Neuronal stem cell (in vitro differentiated cells): ENCODE measurements around the gene ITFG1.
A peak's percentile ranks its signal among the peaks of the same experiment; 100 is the strongest.

Source experiments
- DNase-seq: peaks from one replicate; pipeline ENCODE4 v3.0.0-alpha.2; 2013; ENCODE audit warnings: low spot score
- H2AFZ ChIP-seq: one replicate; pipeline ENCODE4 v1.6.1; 2013; ENCODE audit warnings: mild to moderate bottlenecking, low read length, inconsistent platforms
- H2AK5ac ChIP-seq: 2 replicates; pipeline ENCODE4 v1.6.1; 2013; ENCODE audit warnings: low read depth, mild to moderate bottlenecking, inconsistent platforms, low read length, moderate library complexity, mixed read lengths
- H2BK120ac ChIP-seq: 2 replicates; pipeline ENCODE4 v1.6.1; 2013; ENCODE audit warnings: low read depth, mild to moderate bottlenecking, inconsistent platforms, low read length, moderate library complexity, mixed read lengths
- H2BK12ac ChIP-seq: one replicate; pipeline ENCODE4 v1.6.1; 2013; ENCODE audit warnings: low read length, inconsistent platforms
- H2BK15ac ChIP-seq: 2 replicates; pipeline ENCODE4 v1.6.1; 2013; ENCODE audit warnings: mild to moderate bottlenecking, low read length, inconsistent platforms, mixed read lengths
- H2BK5ac ChIP-seq: one replicate; pipeline ENCODE4 v1.6.1; 2013; ENCODE audit warnings: inconsistent platforms, mild to moderate bottlenecking, low read length, moderate library complexity
- H3K14ac ChIP-seq: one replicate; pipeline ENCODE4 v1.6.1; 2013; ENCODE audit warnings: low read length, inconsistent platforms
- H3K18ac ChIP-seq: 2 replicates; pipeline ENCODE4 v1.6.1; 2013; ENCODE audit warnings: low read length, inconsistent platforms
- H3K23ac ChIP-seq: 2 replicates; pipeline ENCODE4 v1.6.1; 2013; ENCODE audit warnings: low read depth, mild to moderate bottlenecking, mixed read lengths, low read length, inconsistent platforms; ENCODE audit not compliant: poor library complexity
- H3K27ac ChIP-seq: replicated peaks from 3 replicates; pipeline ENCODE4 v1.5.1; 2013; ENCODE audit warnings: low read length, inconsistent platforms
- H3K27me3 ChIP-seq, 3 experiments: 2 replicates each; pipeline ENCODE4 v1.6.1; 2013; ENCODE audit warnings: low read length in 3 of 3, mild to moderate bottlenecking in 2 of 3, inconsistent platforms in 1 of 3, low read depth in 1 of 3, mixed read lengths in 1 of 3, moderate library complexity in 1 of 3; ENCODE audit not compliant: control insufficient read depth in 3 of 3, insufficient read depth in 3 of 3
- H3K36me3 ChIP-seq, 2 donors: replicated peaks in 1 of 2; 2 replicates each; pipeline ENCODE4 v1.6.1; 2013; ENCODE audit warnings: low read length in 2 of 2; ENCODE audit not compliant: control insufficient read depth in 2 of 2, insufficient read depth in 2 of 2
- H3K4ac ChIP-seq: 2 replicates; pipeline ENCODE4 v1.6.1; 2013; ENCODE audit warnings: inconsistent platforms, mild to moderate bottlenecking, low read length, moderate library complexity
- H3K4me1 ChIP-seq, 2 donors: 1 replicate in 1 of 2; 2 replicates in 1 of 2; pipeline ENCODE4 v1.6.1; 2013; ENCODE audit warnings: low read length in 2 of 2, low read depth in 1 of 2; ENCODE audit not compliant: control insufficient read depth in 2 of 2, insufficient read depth in 1 of 2
- H3K4me2 ChIP-seq: one replicate; pipeline ENCODE4 v1.6.1; 2013; ENCODE audit warnings: mild to moderate bottlenecking, low read length, inconsistent platforms; ENCODE audit not compliant: insufficient read depth, poor library complexity, severe bottlenecking
- H3K4me3 ChIP-seq, 2 donors: 2 replicates each; pipeline ENCODE4 v1.5.1; 2013; ENCODE audit warnings: low read length in 2 of 2, mild to moderate bottlenecking in 2 of 2, inconsistent platforms in 1 of 2, moderate library complexity in 1 of 2
- H3K79me1 ChIP-seq: one replicate; pipeline ENCODE4 v1.6.1; 2013; ENCODE audit warnings: low read depth, mild to moderate bottlenecking, inconsistent platforms, low read length, moderate library complexity
- H3K9ac ChIP-seq: one replicate; pipeline ENCODE4 v1.6.1; 2013; ENCODE audit warnings: mild to moderate bottlenecking, low read depth, low read length, inconsistent platforms; ENCODE audit not compliant: poor library complexity
- H3K9me3 ChIP-seq, 2 donors: replicated peaks in 1 of 2; 2 replicates each; pipeline versions ENCODE3 to v1.6.1; 2013; ENCODE audit warnings: low read length in 2 of 2, mild to moderate bottlenecking in 2 of 2, inconsistent platforms in 1 of 2, low read depth in 1 of 2, mixed read lengths in 1 of 2, moderate library complexity in 1 of 2; ENCODE audit not compliant: control insufficient read depth in 2 of 2, insufficient read depth in 1 of 2
- H4K8ac ChIP-seq: one replicate; pipeline ENCODE4 v1.6.1; 2013; ENCODE audit warnings: low read depth, mild to moderate bottlenecking, inconsistent platforms, low read length, moderate library complexity
- H4K91ac ChIP-seq: one replicate; pipeline ENCODE4 v1.6.1; 2013; ENCODE audit warnings: low read length, low read depth, mild to moderate bottlenecking, inconsistent platforms; ENCODE audit not compliant: poor library complexity
- WGBS, 2 donors: extraction: QIAGEN DNeasy Blood & Tissue Kit; methylation state at CpG; one replicate each; pipeline ENCODE4 v1.1.7; 2013; ENCODE audit warnings: missing lambda C conversion rate in 2 of 2, mixed read lengths in 1 of 2; ENCODE audit not compliant: insufficient read length in 2 of 2, insufficient replicate concordance in 1 of 2; ENCODE audit errors: extremely low coverage in 2 of 2; 5-methylcytosine and 5-hydroxymethylcytosine counted together

ITFG1 gene

DNA sequence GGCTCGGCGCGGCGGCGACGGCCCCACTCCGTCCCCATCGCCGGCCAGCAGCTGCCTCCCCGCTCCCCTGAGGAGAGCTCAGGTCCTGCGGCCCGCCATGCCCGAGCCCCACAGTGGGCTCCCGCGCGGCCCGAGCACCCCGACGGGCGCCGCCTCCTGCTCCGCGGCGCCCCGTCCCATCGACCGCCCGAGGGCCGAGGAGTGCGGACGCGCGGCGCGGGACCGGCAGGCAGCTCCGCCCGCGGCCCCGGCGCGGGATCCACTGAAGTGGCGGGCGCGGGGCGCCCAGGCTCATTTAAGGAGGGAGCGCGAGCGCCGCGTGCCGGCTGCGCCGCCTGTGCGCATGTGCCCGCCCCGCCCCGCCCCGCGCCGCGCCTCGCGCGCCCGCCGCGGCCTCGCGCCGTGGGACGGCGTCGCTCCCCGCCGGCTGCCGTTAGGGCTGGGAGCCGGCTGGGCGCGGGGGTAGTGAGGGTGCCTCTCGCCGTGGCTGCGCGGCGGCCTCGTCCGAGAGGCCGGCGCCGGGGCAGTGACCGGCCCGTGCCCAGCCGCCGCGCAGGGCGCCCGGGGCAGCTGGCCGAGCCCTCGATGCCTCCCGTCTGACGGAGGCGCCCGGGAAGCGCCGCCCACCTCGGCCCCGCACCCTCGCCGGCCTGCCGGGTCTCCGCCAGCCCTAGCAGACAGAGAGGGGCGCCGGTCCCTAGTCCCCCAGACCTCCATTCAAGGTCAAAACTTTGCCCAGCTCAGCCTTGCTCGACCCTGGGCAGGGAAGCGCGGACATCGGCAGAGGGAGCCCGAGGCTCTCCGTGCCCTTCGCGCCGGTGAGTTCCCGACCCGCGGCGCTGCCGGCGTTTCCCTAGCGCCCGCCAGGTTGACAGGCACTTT is 316.9 kb downstream of the ITFG1 start, which contains the start of gene NETO2:
Gene NETO2, minus strand, starts transcription at position 269 of the 882 bp plus-strand sequence. CDS start 333 bp downstream, outside the sequence.
- Histone ChIP-seq H3K27me3 (peaks cover 0 to 8% (median 0%) of the 10 kb centered on the region in 3 experiments), H3K36me3 (no peaks in the 10 kb centered on the region), H3K27ac (no peak within 1 kb of the TSS), H3K4ac (no peak within 1 kb of the TSS), H2BK120ac (no peak within 1 kb of the TSS), H3K9me3 (no peaks in the 10 kb centered on the region), H3K9ac (peak within 1 kb of the TSS; percentile 93), H3K4me2 (peak within 1 kb of the TSS; percentile 89), H4K8ac (peak within 1 kb of the TSS; percentile 48), H2BK5ac (peak within 1 kb of the TSS; percentile 57), H2BK15ac (peak within 1 kb of the TSS; percentile 59), H3K23ac (peak within 1 kb of the TSS; percentile 47), H2AK5ac (no peak within 1 kb of the TSS), H2AFZ (peak within 1 kb of the TSS; percentile 94), H2BK12ac (peak within 1 kb of the TSS; percentile 14), H3K4me3 (peak within 1 kb of the TSS; percentile 86 to 89), H3K79me1 (no peaks in the 10 kb centered on the region), H3K4me1 (peaks cover 3 to 18% of the 10 kb centered on the region in 2 donors), H3K14ac (peak within 1 kb of the TSS; percentile 17), H3K18ac (peak within 1 kb of the TSS; percentile 96), H4K91ac (no peak within 1 kb of the TSS)
- DNase-seq, result peak; percentile 52
- WGBS, 2 donors, result no CpG with 5 or more reads among the region's 130 CpGs

DNA sequence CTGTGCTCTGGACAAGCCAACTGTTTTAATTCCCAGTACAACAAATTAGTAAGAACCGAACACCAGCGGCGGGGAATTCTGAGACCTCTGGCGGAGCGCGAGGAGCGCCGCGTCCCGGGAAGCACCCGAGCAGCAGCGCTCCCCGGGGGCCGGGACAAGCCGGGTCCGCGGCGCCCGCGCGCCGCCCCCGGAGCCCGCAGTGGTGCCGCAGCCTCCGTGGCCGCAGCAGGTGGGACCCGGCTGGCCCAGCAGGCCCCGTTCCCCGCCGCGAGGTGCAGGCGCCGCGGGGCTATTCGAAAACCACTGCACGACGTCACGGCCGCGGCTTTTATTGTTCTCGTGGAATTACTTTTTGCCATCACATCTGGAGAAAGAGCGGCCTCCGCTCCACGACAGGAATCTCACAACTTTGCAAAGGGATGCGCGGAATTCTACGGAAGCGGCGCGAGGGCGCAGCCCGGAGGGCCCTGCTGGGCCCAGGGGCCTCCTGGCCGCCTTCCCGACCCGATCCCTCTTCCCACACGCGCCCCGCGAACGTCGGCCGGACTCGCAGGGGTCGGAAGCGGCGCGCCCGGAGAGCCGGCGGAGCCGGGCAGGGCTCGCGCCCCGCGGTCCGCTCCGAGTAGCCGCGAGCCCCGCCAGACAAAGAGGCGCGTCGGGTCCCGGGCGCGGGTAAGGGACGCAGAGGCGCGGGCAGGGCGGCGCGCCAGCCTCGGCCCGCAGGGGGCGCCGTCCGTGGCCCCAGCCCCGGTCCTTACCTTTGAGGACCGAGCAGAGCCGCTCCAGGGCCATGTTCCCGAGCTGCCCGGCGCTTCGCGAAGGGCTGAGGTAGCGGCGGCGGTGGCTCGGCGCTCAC is 317.8 kb downstream of the ITFG1 start:
- peak; percentile 78 for DNase-seq
- Histone ChIP-seq H4K91ac (no peak overlapping the region), H3K14ac (no peak overlapping the region), H3K27me3 (peaks cover 0 to 8% (median 0%) of the 10 kb centered on the region in 3 experiments), H3K4me3 (peak overlapping the region; percentile 86 to 89), H3K79me1 (no peaks in the 10 kb centered on the region), H3K4me1 (peaks cover 3 to 23% of the 10 kb centered on the region in 2 donors), H4K8ac (no peak overlapping the region), H3K9me3 (no peaks in the 10 kb centered on the region), H3K4me2 (peak overlapping the region; percentile 89), H3K18ac (peak overlapping the region; percentile 96), H2BK15ac (peak overlapping the region; percentile 59), H2BK5ac (peak overlapping the region; percentile 57), H2BK12ac (no peak overlapping the region), H3K4ac (no peak overlapping the region), H2BK120ac (no peak overlapping the region), H3K36me3 (no peaks in the 10 kb centered on the region), H2AFZ (peak overlapping the region; percentile 94), H2AK5ac (no peak overlapping the region), H3K27ac (no peak overlapping the region), H3K9ac (peak overlapping the region; percentile 93), H3K23ac (peak overlapping the region; percentile 47)
- WGBS, 2 donors, result no CpG with 5 or more reads among the region's 111 CpGs

- H3K23ac ChIP-seq, result no peak overlapping the region
- peaks cover 0 to 5% of the 10 kb centered on the region in 2 donors for H3K36me3 ChIP-seq
- H3K4ac ChIP-seq, result no peak overlapping the region
- H2AK5ac ChIP-seq, result no peak overlapping the region
- DNase-seq, result peak; percentile 9
- H3K9me3 ChIP-seq, result no peaks in the 10 kb centered on the region
- H3K14ac ChIP-seq, result no peak overlapping the region
- WGBS, 2 donors, result no CpG with 5 or more reads among the region's 8 CpGs
- peak overlapping the region; percentile 89 for H3K4me2 ChIP-seq
- peak overlapping the region; percentile 94 for H2AFZ ChIP-seq
- no peak overlapping the region for H2BK5ac ChIP-seq
- no peak overlapping the region for H2BK15ac ChIP-seq
- H2BK12ac ChIP-seq, result no peak overlapping the region
- no peak overlapping the region for H4K8ac ChIP-seq
- no peak overlapping the region for H3K18ac ChIP-seq
- H3K9ac ChIP-seq, result no peak overlapping the region
- H3K4me1 ChIP-seq, result peaks cover 3 to 23% of the 10 kb centered on the region in 2 donors
- peak overlapping the region; percentile 86 to 89 for H3K4me3 ChIP-seq
- no peak overlapping the region for H4K91ac ChIP-seq
- H2BK120ac ChIP-seq, result no peak overlapping the region
- peaks cover 0 to 8% (median 0%) of the 10 kb centered on the region in 3 experiments for H3K27me3 ChIP-seq
- H3K27ac ChIP-seq, result no peak overlapping the region
- H3K79me1 ChIP-seq, result no peaks in the 10 kb centered on the region
These were observed 318.4 kb downstream of the ITFG1 start for GRCh38 chr16:47142486-47142820.
